22Rv1 (cell line): Measurements from ENCODE around the gene RHOC.

ENCODE experiments used
- ZFX ChIP-seq: fragments of 450-650 bp; IDR thresholded peaks from 2 replicates; pipeline ENCODE4 v1.6.1; 2017; ENCODE audit warnings: antibody characterized with exemption, borderline replicate concordance
- TF ChIP-seq, protein P1 (sequence below): fragments of 450-650 bp; IDR thresholded peaks from 2 replicates; pipeline ENCODE4 v1.5.1; 2017; ENCODE audit warnings: mild to moderate bottlenecking

- TF ChIP-seq, protein P1, sequence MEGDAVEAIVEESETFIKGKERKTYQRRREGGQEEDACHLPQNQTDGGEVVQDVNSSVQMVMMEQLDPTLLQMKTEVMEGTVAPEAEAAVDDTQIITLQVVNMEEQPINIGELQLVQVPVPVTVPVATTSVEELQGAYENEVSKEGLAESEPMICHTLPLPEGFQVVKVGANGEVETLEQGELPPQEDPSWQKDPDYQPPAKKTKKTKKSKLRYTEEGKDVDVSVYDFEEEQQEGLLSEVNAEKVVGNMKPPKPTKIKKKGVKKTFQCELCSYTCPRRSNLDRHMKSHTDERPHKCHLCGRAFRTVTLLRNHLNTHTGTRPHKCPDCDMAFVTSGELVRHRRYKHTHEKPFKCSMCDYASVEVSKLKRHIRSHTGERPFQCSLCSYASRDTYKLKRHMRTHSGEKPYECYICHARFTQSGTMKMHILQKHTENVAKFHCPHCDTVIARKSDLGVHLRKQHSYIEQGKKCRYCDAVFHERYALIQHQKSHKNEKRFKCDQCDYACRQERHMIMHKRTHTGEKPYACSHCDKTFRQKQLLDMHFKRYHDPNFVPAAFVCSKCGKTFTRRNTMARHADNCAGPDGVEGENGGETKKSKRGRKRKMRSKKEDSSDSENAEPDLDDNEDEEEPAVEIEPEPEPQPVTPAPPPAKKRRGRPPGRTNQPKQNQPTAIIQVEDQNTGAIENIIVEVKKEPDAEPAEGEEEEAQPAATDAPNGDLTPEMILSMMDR: no peak
- TF ChIP-seq ZFX: no peak
These were observed 5.3 kb upstream of the RHOC start for GRCh38 chr1:112712191-112712590.
